CD4-positive, alpha-beta T cell treated with Interleukin-2 at 100 ng/mL for 4 hours (primary cell): ENCODE data around the gene BBIP1.

Experiments used
- DNase-seq: peaks from one replicate; pipeline ENCODE4 v3.0.0-alpha.2; 2020; ENCODE audit warnings: low spot score

BBIP1 gene

GRCh38 chr10:110918643-110919348 lies at the start of gene BBIP1:
TSS of gene BBIP1 (minus strand) at chr10:110919180. CDS start at chr10:110918157, 1,023 bp downstream.
- no peak for DNase-seq

GRCh38 chr10:110967645-110968044 lies 48.7 kb upstream of the BBIP1 start:
- no peak for DNase-seq

- no peak for DNase-seq
Measured at GRCh38 chr10:110967009-110967630, 48.1 kb upstream of the BBIP1 start.

- no peak for DNase-seq
Measured at GRCh38 chr10:110966146-110966545, 47.2 kb upstream of the BBIP1 start.

GRCh38 chr10:110965216-110965615 lies 46.2 kb upstream of the BBIP1 start:
- no peak for DNase-seq

- DNase-seq = no peak
Measured at GRCh38 chr10:110964681-110965080, 45.7 kb upstream of the BBIP1 start.

GRCh38 chr10:110963162-110963561 lies 44.2 kb upstream of the BBIP1 start:
- DNase-seq = no peak

- no peak for DNase-seq
Measured at GRCh38 chr10:110962443-110962842, 43.5 kb upstream of the BBIP1 start.

GRCh38 chr10:110960333-110960712 lies 41.3 kb upstream of the BBIP1 start:
- no peak for DNase-seq

GRCh38 chr10:110959379-110960332 lies 40.7 kb upstream of the BBIP1 start:
- DNase-seq = no peak

GRCh38 chr10:110957606-110958005 lies 38.6 kb upstream of the BBIP1 start:
- no peak for DNase-seq

- no peak for DNase-seq
Measured at GRCh38 chr10:110951381-110951780, 32.4 kb upstream of the BBIP1 start.

- DNase-seq = no peak
Measured at GRCh38 chr10:110947061-110947595, 28.1 kb upstream of the BBIP1 start.

GRCh38 chr10:110946496-110946895 lies 27.5 kb upstream of the BBIP1 start:
- DNase-seq = no peak

- no peak for DNase-seq
Measured at GRCh38 chr10:110944792-110945396, 25.9 kb upstream of the BBIP1 start.

- DNase-seq = no peak
Measured at GRCh38 chr10:110939419-110939818, 20.4 kb upstream of the BBIP1 start.

GRCh38 chr10:110936757-110937156 lies 17.8 kb upstream of the BBIP1 start:
- DNase-seq = no peak

GRCh38 chr10:110932505-110933180 lies 13.7 kb upstream of the BBIP1 start:
- DNase-seq = no peak

- no peak for DNase-seq
Measured at GRCh38 chr10:110931769-110932381, 12.9 kb upstream of the BBIP1 start.

- DNase-seq = peak; percentile 7
Measured at GRCh38 chr10:110927461-110927860, 8.5 kb upstream of the BBIP1 start.
